GM19099 (cell line): ENCODE data around the gene KCNT2.

Experiments
- POLR2A ChIP-seq: IDR thresholded peaks from 3 replicates; pipeline ENCODE4 v1.6.1; 2011; ENCODE audit warnings: low read depth; ENCODE audit not compliant: insufficient read length; ENCODE audit errors: extremely low read depth

Gene KCNT2

DNA sequence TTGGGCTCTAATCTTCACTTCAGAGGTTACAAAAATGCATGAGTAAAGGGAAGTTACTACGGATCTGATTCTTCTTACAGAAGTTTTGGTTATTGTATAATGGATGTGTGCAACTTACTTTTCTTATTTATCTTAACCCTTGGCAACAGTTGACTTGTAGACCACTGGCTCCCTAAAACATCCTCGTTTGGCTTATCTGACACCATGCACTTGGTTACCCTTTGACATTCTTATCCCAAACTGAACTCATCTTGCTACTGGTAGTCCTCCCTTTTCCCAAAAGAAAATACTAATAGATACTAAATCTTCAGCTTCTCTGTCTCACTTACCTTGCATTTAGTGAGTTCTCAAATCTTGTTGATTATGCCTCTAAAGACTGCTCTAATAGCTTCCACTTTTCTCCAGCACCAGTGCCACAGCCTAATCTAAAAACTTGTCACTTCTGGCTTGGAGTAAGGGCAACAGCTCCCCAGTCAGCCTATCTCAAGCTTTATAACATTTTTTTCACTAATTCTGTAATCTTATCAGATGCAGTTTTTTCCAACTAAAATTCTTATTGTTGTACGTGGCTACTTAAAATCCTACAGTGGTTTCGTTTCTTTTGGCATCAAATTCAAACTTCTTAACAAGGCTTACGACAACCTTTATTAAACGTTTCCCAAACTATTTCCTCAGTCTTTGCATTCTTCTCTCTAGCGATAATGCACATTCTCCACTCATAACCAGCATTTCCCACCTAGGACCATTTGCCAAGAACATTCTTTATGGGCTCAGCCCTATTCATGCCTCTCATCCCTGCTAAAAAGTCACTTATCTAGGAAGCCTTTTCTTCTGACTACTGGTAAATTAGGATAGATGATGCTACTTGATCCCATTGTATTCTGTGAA, 204.2 kb downstream of the KCNT2 start:
- TF ChIP-seq POLR2A = no peak

DNA sequence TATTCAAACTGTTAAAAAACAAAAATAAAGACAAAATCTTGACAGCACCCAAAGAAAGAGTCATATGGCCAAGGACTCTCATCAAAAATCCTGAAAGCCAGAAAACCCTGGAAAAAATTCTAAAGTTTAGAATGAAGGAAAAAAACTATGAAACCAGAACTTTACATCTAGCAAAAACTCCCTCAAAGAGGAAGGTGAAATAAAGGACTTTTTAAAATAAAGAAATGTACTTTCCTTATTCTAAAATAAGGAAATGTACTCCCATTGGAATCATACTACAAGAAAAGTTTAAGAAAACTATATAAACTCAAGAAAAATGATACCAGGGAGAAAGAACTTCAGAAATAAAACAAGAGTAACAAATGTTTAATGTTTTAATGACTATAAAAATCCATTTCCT, 206.3 kb downstream of the KCNT2 start:
- no peak for TF ChIP-seq POLR2A

- no peak for TF ChIP-seq POLR2A
Observed at GRCh38 chr1:196401452-196401833, 206.8 kb downstream of the KCNT2 start.

DNA sequence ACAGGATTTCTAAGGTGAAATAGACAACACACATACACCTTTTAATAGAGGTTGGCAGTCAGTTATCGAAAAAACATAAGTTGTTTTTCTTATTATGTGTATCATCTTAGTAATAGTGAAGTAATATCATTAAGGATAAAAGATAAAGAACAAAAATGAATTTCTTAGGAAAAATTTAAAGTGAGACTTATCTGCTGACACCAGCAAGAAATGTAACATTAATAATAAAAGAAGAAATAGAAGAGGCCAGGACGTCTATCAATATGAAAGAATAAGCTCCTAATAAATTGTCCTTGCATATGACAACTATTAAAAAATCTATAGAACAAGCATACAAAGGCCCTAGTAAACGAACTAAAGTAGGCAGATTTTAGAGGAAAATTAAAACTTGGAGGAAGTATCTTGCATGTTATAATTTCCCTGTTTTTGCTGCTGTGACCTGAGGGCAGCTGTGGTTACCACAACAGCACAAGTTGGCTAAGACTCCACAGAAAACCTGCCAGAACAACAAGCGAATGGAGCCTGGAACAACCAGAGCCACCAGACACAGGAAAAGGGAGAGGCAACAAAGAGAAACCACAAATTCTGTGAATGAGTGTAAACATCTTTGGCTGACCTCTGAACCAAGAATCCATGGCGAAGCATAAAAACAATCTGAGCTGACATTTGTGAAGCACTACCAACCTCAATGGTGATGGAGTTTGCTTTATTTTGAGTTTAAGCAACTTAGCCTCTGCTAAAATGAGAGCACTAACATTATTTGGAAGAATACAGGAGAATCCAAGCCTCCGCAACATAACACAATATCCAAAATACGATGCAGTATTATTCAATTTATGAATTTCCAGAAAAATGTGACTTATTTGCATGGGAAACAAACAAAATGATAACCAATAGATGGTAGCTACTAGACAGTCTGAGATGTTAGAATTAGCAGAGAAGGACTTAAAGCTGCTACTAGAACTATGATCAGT, 207.5 kb downstream of the KCNT2 start:
- no peak for TF ChIP-seq POLR2A

DNA sequence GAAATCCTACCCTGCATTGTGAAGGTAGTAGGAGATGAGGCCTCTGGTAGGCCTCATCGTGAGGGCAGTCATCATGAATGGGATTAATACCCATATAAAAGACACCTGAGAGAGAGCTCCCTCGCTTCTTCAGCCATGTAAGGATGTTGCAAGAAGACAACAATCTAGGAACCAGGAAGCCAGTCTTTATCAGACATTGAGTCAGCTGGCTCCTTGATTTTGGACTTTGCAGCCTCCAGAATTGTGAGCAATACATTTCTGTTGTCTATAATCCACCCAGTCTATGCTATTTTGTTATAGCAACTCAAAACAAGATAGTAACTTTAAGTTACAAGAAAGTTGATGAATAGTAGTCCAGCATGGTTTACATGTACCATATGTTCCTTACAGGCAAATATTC, 208.5 kb downstream of the KCNT2 start:
- TF ChIP-seq POLR2A = no peak

GRCh38 chr1:196393742-196394141, 214.5 kb downstream of the KCNT2 start:
- TF ChIP-seq POLR2A = no peak

GRCh38 chr1:196393282-196393681, 215.0 kb downstream of the KCNT2 start:
- TF ChIP-seq POLR2A = no peak

- no peak for TF ChIP-seq POLR2A
Observed at GRCh38 chr1:196387766-196388165, 220.5 kb downstream of the KCNT2 start.

DNA sequence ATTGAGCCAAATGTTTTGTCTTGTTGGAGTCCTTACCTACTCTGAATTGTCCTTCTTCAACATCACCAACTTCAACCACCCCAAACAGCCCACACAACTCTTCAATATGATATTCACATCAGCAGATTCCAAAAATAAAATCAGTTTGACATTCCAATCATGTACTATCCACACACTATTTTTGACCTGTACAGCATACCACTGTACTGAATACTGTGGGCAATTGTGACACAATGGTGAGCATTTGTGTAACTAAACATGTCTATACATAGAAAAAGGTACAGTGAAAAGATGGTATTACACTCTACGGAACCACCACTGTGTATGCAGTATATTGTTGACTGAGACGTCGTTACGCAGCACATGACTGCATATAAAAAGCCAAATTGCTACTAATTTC, 223.1 kb downstream of the KCNT2 start:
- no peak for TF ChIP-seq POLR2A

GRCh38 chr1:196382383-196382782, 225.9 kb downstream of the KCNT2 start:
- no peak for TF ChIP-seq POLR2A

- no peak for TF ChIP-seq POLR2A
Observed at GRCh38 chr1:196381544-196381943, 226.7 kb downstream of the KCNT2 start.

DNA sequence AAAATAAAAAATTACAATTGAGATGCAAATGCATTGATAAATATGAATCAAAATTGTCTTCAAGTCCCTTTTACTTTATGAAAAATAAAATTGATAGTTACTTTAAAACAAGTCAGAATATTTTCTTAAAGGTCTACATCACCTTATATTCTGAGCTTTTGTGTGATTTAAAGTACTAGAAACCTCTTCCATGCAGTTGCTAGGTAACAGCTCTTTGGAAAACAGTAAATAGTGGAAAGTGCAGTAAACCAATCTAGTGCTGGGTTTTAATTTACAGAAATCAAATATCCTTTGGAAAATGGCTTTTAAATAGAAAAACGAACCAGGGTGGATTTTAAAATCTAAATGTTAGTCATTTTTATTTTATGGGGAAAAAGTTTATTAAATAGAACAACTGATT, 227.9 kb downstream of the KCNT2 start:
- TF ChIP-seq POLR2A = no peak

GRCh38 chr1:196377811-196378210, 230.4 kb downstream of the KCNT2 start:
- TF ChIP-seq POLR2A = no peak

DNA sequence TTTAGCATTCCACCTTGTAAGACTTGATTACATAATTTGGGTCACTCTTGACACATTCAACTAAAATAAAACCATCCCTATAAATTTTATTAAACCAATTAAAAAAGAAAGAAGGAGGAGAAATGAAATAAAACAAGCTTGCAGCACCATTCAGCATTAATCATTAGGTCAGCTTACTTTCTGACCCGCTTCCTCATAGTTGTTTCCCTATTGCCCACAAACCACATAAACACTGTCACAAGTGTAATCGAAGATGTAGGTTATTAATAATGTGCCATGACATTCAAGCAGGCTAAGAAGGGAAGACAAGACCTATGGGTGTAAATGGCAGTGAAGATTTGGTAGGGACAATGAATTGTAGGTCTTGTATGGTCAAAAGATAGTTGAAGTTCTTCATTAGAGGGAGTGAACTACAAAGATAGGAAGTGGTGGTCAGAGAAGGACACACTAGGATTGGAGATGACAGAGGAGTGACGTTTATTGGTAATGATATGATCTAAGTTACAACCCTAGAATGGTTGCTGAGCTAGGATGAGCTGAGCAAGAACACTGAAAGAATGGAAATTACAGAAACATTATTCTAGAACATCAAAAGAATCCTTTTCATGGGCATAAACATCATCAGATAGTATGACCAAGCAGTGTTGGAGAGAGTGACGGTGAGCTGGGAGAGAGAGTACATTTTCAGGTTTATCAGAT, 231.5 kb downstream of the KCNT2 start:
- TF ChIP-seq POLR2A = no peak

DNA sequence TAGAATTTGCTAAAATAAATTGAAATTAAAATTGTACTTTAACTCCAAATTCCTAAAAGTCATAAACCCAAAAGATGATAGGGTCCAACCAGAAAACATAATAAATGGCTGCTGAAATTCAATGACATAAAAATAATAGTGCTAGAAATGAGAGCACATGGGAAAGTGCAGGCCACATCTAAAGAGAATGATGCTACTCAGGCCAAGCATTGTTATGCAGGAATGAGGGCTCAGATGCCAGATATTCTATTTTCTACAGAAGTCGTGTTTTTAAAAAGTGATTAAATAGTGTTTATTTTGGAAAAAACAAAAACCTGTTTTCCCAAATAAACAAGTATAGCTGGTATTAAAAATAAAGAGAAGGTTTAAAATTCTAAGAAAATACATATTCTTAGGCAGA, 234.4 kb downstream of the KCNT2 start:
- no peak for TF ChIP-seq POLR2A
